ENCODE data around the gene TCHP. TPM values are rescaled to one million over a fixed set of nuclear protein-coding genes. Genes with fewer than 3 reads are reported as not detected.

TCHP gene
- polyA plus RNA-seq, 1 experiment, result 9.1 TPM

GRCh38 chr12:109946913-109947312 is 46.8 kb downstream of the TCHP start:
- DNase-seq (ENCODE audit: low read depth, low spot score), result no peak
- TF ChIP-seq CTCF (IDR thresholded peaks at IDR 0.05; ENCODE audit: low read depth, low read length), result no peak
- Histone ChIP-seq H3K4me3 (ENCODE audit: low read depth, low read length) (no peak overlapping the region), H3K27me3 (ENCODE audit: control insufficient read depth, insufficient read depth, low read length) (no peaks in the 10 kb centered on the region), H3K27ac (ENCODE audit: low read depth, low read length) (peak overlapping the region; percentile 80), H3K9me3 (ENCODE audit: control insufficient read depth, insufficient read depth, low read length) (no peaks in the 10 kb centered on the region)
- ChIA-PET CTCF (interaction anchor here (1.0 to 1.3 kb wide), 3 partner anchors 94 to 101 kb away, joined by 3 read pairs; no protein-coding TSS in a partner anchor), POLR2A (no interaction called here)

GRCh38 chr12:109947521-109947920 is 47.4 kb downstream of the TCHP start:
- Histone ChIP-seq H3K4me3 (ENCODE audit: low read depth, low read length) (no peak overlapping the region), H3K27me3 (ENCODE audit: control insufficient read depth, insufficient read depth, low read length) (no peaks in the 10 kb centered on the region), H3K9me3 (ENCODE audit: control insufficient read depth, insufficient read depth, low read length) (no peaks in the 10 kb centered on the region), H3K27ac (ENCODE audit: low read depth, low read length) (peak overlapping the region; percentile 80)
- ChIA-PET POLR2A (no interaction called here), CTCF (interaction anchor here (1.0 kb wide), 2 partner anchors 94 to 102 kb away, joined by 3 read pairs; no protein-coding TSS in a partner anchor)
- DNase-seq (ENCODE audit: low read depth, low spot score), result no peak
- TF ChIP-seq CTCF (IDR thresholded peaks at IDR 0.05; ENCODE audit: low read depth, low read length), result no peak

- ChIA-PET CTCF (no interaction called here), POLR2A (interaction anchor here (1.1 kb wide), 1 partner anchor 8 kb away, joined by 5 read pairs; no protein-coding TSS in a partner anchor)
- no peaks in the 10 kb centered on the region for H3K9me3 ChIP-seq (ENCODE audit: control insufficient read depth, insufficient read depth, low read length)
- H3K4me3 ChIP-seq (ENCODE audit: low read depth, low read length), result no peak overlapping the region
- peak overlapping the region; percentile 75 for H3K27ac ChIP-seq (ENCODE audit: low read depth, low read length)
- H3K27me3 ChIP-seq (ENCODE audit: control insufficient read depth, insufficient read depth, low read length), result no peaks in the 10 kb centered on the region
- TF ChIP-seq CTCF (IDR thresholded peaks at IDR 0.05; ENCODE audit: low read depth, low read length), result no peak
- DNase-seq (ENCODE audit: low read depth, low spot score), result no peak
Measured at GRCh38 chr12:109948368-109948767, 48.3 kb downstream of the TCHP start.

- ChIA-PET CTCF (no interaction called here), POLR2A (interaction anchor here (1.1 kb wide), 1 partner anchor 9 kb away, joined by 5 read pairs; no protein-coding TSS in a partner anchor)
- Histone ChIP-seq H3K9me3 (ENCODE audit: control insufficient read depth, insufficient read depth, low read length) (no peaks in the 10 kb centered on the region), H3K27me3 (ENCODE audit: control insufficient read depth, insufficient read depth, low read length) (no peaks in the 10 kb centered on the region), H3K27ac (ENCODE audit: low read depth, low read length) (peak overlapping the region; percentile 77), H3K4me3 (ENCODE audit: low read depth, low read length) (no peak overlapping the region)
- DNase-seq (ENCODE audit: low read depth, low spot score), result peak; percentile 37
- TF ChIP-seq CTCF (IDR thresholded peaks at IDR 0.05; ENCODE audit: low read depth, low read length), result no peak
Measured at GRCh38 chr12:109949089-109949488, 49.0 kb downstream of the TCHP start.

- POLR2A ChIA-PET, result interaction anchor here (0.7 to 1.5 kb wide), 2 partner anchors 10 to 14 kb away, joined by 3 read pairs; no protein-coding TSS in a partner anchor
Measured at GRCh38 chr12:109950625-109951024, 50.6 kb downstream of the TCHP start.

More at GRCh38 chr12:109950625-109951024, 50.6 kb downstream of the TCHP start:
- Histone ChIP-seq H3K9me3 (ENCODE audit: control insufficient read depth, insufficient read depth, low read length) (no peaks in the 10 kb centered on the region), H3K4me3 (ENCODE audit: low read depth, low read length) (no peak overlapping the region), H3K27me3 (ENCODE audit: control insufficient read depth, insufficient read depth, low read length) (no peaks in the 10 kb centered on the region), H3K27ac (ENCODE audit: low read depth, low read length) (peak overlapping the region; percentile 99)
- CTCF ChIA-PET, result interaction anchor here (0.8 kb wide), 1 partner anchor 16 kb away, joined by 3 read pairs; no protein-coding TSS in a partner anchor
- no peak for TF ChIP-seq CTCF (IDR thresholded peaks at IDR 0.05; ENCODE audit: low read depth, low read length)
- DNase-seq (ENCODE audit: low read depth, low spot score), result no peak
